Activated CD4-positive, alpha-beta T cell treated with anti-CD3 and anti-CD28 coated beads for 36 hours (primary cell): ENCODE measurements around the gene NELFB. TPM values are rescaled to one million over a fixed set of nuclear protein-coding genes. Genes with fewer than 3 reads are reported as not detected.
"Not testable (repeated sequence)": the region's sequence is repeated elsewhere in the genome, so short reads cannot be mapped to it uniquely, and the experiment has no call there.

Experiments used
- ATAC-seq: fragments of 200-7000 bp; cut with Tn5 transposase; one replicate; pipeline ENCODE4 v1.10.0; 2021; ENCODE audit warnings: mild to moderate bottlenecking, moderate library complexity
- CTCF ChIA-PET: fragments of 350-600 bp; sonication (Branson Sonifier 250); formaldehyde crosslinking; loops from one replicate; lab custom pipeline; 2021; ENCODE audit warnings: antibody characterized with exemption; lab: Charles Lee
- POLR2A ChIA-PET: fragments of 350-600 bp; sonication (Branson Sonifier 250); formaldehyde crosslinking; loops from one replicate; lab custom pipeline; 2021; ENCODE audit warnings: antibody characterized with exemption, inconsistent platforms; lab: Charles Lee
- DNase-seq: peaks from one replicate; pipeline ENCODE4 v3.0.0-alpha.2; 2020
- H3K27ac Mint-ChIP-seq: one replicate; pipeline ENCODE4 v1.8.0; 2021; ENCODE audit warnings: mixed read lengths
- H3K27me3 Mint-ChIP-seq: one replicate; pipeline ENCODE4 v1.8.0; 2021; ENCODE audit warnings: mixed read lengths
- H3K36me3 Mint-ChIP-seq: one replicate; pipeline ENCODE4 v1.8.0; 2021; ENCODE audit warnings: low read depth, mixed read lengths
- H3K4me1 Mint-ChIP-seq: one replicate; pipeline ENCODE4 v1.8.0; 2021; ENCODE audit warnings: mixed read lengths
- H3K4me3 Mint-ChIP-seq: one replicate; pipeline ENCODE4 v1.8.0; 2021; ENCODE audit warnings: mild to moderate bottlenecking, moderate library complexity, mixed read lengths
- H3K9me3 Mint-ChIP-seq: one replicate; pipeline ENCODE4 v1.8.0; 2021; ENCODE audit warnings: low read depth, mixed read lengths
- intact Hi-C, 2 experiments: fragments of 100-400 bp; cut with DNase I in 1 of 2; cut with micrococcal nuclease in 1 of 2; formaldehyde crosslinking; loops; one replicate each; pipeline versions ENCODE4 v1.14.2 to v1.15.1; 2022 to 2024; cut with DNase I, micrococcal nuclease
- total RNA-seq, 2 experiments: library from RNA; stranded (reverse); gene quantifications; one replicate each; pipeline ENCODE4 v1.2.3, GENCODE V29; 2021

Gene NELFB
- total RNA-seq, 2 experiments from 2014 or later, result 41.4 to 54.1 TPM

DNA sequence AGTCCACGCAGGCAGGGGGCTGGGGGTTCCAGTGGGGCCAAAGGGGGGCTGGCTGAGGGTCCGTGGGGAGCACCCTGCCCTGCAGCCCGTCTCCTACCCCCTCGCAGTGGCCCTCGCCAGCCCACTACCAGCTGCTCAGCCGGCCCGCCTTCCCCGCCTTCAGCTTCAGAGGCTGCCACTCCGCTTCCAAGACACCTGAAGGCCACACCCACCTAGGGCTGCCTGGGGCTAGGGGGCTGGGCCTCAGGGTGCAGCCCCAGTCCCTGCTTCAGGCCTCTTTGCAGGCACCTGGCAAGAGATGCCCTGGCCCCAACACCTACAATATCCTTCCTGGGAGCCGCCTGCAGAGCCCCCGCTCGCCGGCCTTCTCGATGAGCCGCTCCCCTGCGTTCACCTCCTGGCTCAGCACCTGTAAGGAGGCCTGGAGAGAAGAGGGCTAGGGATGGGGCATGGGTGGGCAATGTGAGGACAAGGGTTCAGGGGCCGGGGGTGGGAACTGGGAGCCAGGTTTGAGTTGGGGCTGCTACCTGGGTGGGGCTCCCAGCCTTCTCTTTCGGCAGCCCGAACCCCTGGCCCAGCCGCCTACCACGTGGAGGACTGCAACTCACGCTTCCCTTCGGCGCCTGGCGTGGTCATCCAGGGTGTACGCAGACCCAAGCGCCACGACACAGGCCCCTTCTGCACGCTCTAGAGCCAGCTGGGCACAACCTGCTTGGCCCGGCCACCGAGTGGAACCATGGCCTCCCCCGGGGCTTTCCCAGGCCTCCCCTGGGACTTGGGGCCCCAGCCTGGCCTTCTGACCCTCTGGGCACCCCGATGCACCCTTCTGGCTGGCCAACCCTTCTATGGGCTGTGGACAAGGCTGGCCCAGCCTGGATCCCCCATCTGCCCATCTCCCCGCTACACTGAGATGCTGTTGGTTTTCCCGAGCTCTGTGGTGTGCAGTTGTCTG lies 2.3 kb upstream of the NELFB start:
- POLR2A ChIA-PET, result interaction anchor here (0.6 to 3.2 kb wide), 3 partner anchors 9 to 437 kb away, joined by 4 to 31 read pairs (median 13); partner anchors contain the start of gene TUBB4B
- H3K27ac Mint-ChIP-seq, result no peak overlapping the region

DNA sequence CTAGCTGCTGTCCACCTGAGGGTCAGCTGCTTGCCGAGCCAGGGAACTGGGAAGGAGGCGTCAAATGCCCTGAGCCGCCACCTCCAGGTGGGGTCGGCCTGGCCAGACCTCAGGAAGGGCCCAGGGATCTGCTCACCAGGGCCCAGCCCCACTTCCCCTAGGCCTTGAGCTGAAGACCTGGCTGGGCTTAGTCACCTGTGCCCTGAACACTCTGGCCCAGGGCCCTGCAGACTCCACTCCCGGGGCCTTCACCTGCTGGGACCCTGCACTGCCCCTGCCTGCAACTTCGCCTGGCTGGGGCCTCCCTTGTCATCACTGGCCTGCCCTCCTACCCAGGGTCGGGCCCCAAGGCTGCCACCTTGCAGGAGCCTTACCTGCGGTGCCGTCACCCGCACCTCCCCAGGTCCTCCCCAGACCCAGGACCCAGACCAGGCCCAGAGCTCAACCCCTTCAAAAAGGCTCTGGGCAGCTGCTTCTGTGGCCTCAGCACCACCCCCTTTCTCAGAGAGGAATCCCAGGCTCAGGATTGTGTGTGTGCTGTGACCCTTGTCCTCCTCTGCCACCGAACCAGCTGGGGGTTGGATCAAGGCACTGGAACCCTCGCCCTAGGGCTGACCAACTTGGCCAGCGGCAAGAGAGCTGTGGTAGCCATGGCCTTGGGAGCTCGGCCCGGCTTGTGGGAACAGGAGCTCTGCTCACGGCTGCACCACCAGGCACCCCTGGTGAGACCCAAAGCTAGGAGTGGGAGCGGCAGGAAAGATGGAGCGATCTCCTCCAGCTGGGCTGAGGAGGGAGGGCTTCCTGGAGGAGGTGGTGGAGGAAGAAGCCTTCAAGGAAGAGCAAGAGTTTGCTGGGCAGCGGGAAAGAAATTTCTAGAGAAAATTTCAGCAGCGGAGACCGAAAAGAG lies 1.2 kb upstream of the NELFB start:
- POLR2A ChIA-PET, result interaction anchor here (1.2 to 3.2 kb wide), 4 partner anchors 10 to 50 kb away, joined by 3 to 31 read pairs (median 9); partner anchors contain the start of gene TUBB4B
- peaks cover 18% of the 10 kb centered on the region for H3K4me1 Mint-ChIP-seq
- peak overlapping the region; percentile 47 for H3K27ac Mint-ChIP-seq
- DNase-seq, result no peak
- peak overlapping the region; percentile 87 for H3K4me3 Mint-ChIP-seq
- peaks cover 9% of the 10 kb centered on the region for H3K36me3 Mint-ChIP-seq
- CTCF ChIA-PET, result interaction anchor here (0.9 to 1.5 kb wide), 4 partner anchors 12 to 169 kb away, joined by 3 to 6 read pairs (median 5); partner anchors contain the start of genes EXD3, NOXA1 and TPRN
- intact Hi-C loops, result loop anchor here in 1 of 2 experiments (2.0 kb wide), 1 partner anchor 771 kb away; the partner anchor contains the start of gene SEC16A
- H3K9me3 Mint-ChIP-seq, result no peaks in the 10 kb centered on the region
- ATAC-seq, result no peak
- no peaks in the 10 kb centered on the region for H3K27me3 Mint-ChIP-seq

More for the DNA sequence above, 2.3 kb upstream of the NELFB start:
- intact Hi-C loops, result no loop called here
- ATAC-seq (no peak), DNase-seq (no peak)
- CTCF ChIA-PET, result no interaction called here
- Mint-ChIP-seq H3K4me1 (peaks cover 18% of the 10 kb centered on the region), H3K36me3 (peaks cover 9% of the 10 kb centered on the region), H3K4me3 (no peak overlapping the region), H3K27me3 (no peaks in the 10 kb centered on the region), H3K9me3 (no peaks in the 10 kb centered on the region)

DNA sequence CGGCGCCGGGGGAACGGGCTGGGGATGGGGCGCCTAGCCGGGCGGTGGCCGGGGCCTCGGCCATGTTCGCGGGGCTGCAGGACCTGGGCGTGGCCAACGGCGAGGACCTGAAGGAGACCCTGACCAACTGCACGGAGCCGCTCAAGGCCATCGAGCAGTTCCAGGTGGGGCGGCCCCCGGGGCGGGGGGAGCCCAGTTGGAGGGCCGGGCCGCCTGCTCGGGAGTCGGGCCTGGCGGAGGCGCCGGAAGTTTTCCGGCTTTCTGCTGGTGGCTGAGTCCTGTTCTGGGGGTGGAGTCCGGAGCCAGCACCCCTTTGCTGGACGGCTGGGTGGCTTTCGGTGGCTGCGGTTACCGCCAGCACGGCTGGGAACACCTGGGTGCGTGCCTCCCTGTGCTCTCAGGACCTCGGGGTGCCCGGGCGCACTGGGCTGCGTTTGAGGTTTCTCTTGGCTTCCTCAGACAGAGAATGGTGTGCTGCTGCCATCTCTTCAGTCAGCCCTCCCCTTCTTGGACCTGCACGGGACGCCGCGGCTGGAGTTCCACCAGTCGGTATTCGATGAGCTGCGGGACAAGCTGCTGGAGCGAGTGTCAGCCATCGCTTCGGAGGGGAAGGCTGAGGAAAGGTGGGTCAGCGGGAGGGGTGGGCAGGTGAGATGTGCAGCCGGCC lies 454 bp downstream of the NELFB start:
- intact Hi-C loops, result loop anchor here (1.0 to 2.0 kb wide), 11 partner anchors 14 to 773 kb away; partner anchors contain the start of genes TUBB4B (in 2 of the 2), ANAPC2 (in 1 of the 2), EXD3 (in 1 of the 2) and FBXW5 (in 1 of the 2)
- DNase-seq (peak; percentile 55), ATAC-seq (no peak)
- H3K27ac Mint-ChIP-seq, result peak overlapping the region; percentile 81
- CTCF ChIA-PET, result interaction anchor here (0.6 to 1.5 kb wide), 7 partner anchors 10 to 502 kb away, joined by 3 to 6 read pairs (median 3); partner anchors contain the start of gene TPRN
- peaks cover 9% of the 10 kb centered on the region for H3K36me3 Mint-ChIP-seq
- H3K27me3 Mint-ChIP-seq, result no peaks in the 10 kb centered on the region
- H3K4me3 Mint-ChIP-seq, result peak overlapping the region; percentile 87
- no peaks in the 10 kb centered on the region for H3K9me3 Mint-ChIP-seq
- POLR2A ChIA-PET, result interaction anchor here (0.7 to 3.2 kb wide), 6 partner anchors 12 to 51 kb away, joined by 3 to 31 read pairs (median 5); partner anchors contain the start of gene TUBB4B
- H3K4me1 Mint-ChIP-seq, result peaks cover 18% of the 10 kb centered on the region

DNA sequence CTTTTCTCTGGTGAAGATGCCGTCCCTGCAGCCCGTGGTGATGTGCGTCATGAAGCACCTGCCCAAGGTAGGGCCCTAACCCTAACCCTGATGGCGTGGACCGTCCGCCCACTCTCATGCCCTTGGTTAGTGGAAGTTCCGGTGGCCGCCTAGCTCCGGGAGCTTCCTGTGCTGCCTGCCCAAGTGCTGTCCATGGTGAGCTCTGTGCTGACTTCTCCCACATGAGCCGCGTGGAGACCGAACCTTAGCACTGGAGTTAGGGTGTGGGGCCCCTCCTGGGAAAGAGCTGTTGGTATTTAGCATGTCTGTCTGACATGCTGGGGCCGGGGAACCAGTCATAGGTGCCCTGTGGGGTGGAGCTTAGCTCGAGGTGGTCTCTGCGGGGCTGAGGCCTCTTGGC lies 1.2 kb downstream of the NELFB start:
- Mint-ChIP-seq H3K27ac (no peak overlapping the region), H3K9me3 (no peaks in the 10 kb centered on the region), H3K36me3 (peaks cover 9% of the 10 kb centered on the region), H3K4me3 (peak overlapping the region; percentile 87), H3K27me3 (no peaks in the 10 kb centered on the region), H3K4me1 (peaks cover 18% of the 10 kb centered on the region)
- POLR2A ChIA-PET, result interaction anchor here (0.7 to 1.6 kb wide), 2 partner anchors 14 to 16 kb away, joined by 3 to 5 read pairs; partner anchors contain the start of gene TUBB4B
- DNase-seq (no peak), ATAC-seq (no peak)
- intact Hi-C loops, result no loop called here
- CTCF ChIA-PET, result interaction anchor here (0.5 to 1.4 kb wide), 8 partner anchors 9 to 489 kb away, joined by 3 to 5 read pairs (median 3); no protein-coding TSS in a partner anchor

DNA sequence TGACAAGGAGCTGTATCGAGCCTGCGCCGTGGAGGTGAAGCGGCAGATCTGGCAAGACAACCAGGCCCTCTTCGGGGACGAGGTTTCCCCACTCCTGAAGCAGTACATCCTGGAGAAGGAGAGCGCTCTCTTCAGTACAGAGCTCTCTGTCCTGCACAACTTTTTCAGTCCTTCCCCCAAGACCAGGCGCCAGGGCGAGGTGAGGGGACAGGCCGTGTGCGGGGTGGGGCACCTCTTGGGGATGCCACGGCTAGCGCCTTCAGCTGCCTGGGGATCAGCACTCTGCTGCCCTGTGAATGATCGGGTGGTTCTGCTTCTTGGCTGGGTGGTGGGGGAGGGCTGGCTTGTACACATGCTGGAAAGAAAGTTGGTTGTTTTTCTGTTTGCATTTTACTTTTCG lies 1.7 kb downstream of the NELFB start:
- ATAC-seq (no peak), DNase-seq (no peak)
- peaks cover 18% of the 10 kb centered on the region for H3K4me1 Mint-ChIP-seq
- no peak overlapping the region for H3K27ac Mint-ChIP-seq
- H3K4me3 Mint-ChIP-seq, result peak overlapping the region; percentile 87
- ChIA-PET CTCF (interaction anchor here (0.6 to 1.4 kb wide), 4 partner anchors 9 to 403 kb away, joined by 3 to 5 read pairs (median 4); no protein-coding TSS in a partner anchor), POLR2A (interaction anchor here (1.6 kb wide), 1 partner anchor 16 kb away, joined by 5 read pairs; the partner anchor contains the start of gene TUBB4B)
- H3K27me3 Mint-ChIP-seq, result no peaks in the 10 kb centered on the region
- H3K9me3 Mint-ChIP-seq, result no peaks in the 10 kb centered on the region
- H3K36me3 Mint-ChIP-seq, result peaks cover 12% of the 10 kb centered on the region
- intact Hi-C loops, result no loop called here

DNA sequence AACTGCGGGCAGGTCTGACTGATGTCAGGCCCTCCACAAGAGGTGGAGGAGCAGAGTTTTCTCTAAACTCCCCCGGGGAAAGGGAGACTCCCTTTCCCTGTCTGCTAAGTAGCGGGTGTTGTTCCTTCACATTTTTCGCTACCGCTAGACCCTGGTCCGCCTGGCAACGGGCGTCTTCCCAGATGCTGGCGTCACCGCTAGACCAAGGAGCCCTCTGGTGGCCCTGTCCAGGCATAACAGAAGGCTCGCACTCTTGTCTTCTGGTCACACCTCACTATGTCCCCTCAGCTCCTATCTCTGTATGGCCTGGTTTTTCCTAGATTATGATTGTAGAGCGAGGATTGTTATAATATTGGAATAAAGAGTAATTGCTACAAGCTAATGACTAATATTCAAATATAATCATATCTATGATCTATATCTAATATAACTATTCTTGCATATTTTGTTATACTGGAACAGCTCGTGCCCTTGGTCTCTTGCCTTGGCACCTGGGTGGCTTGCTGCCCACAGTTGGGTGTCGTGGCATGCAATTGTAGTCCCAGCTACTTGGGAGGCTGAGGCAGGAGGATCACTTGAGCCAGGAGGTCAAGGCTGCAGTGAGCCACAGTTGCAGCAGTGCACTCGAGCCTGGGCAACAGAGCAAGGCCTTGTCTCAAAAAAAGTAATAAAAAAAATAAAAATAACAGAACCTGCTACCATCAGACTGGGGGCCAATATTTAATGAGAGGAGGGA lies 7.2 kb downstream of the NELFB start:
- intact Hi-C loops, H3K27ac Mint-ChIP-seq, H3K4me1 Mint-ChIP-seq, DNase-seq, H3K4me3 Mint-ChIP-seq, POLR2A ChIA-PET, ATAC-seq, H3K27me3 Mint-ChIP-seq, H3K9me3 Mint-ChIP-seq: not testable (repeated sequence)
- H3K36me3 Mint-ChIP-seq, result peaks cover 16% of the 10 kb centered on the region
- CTCF ChIA-PET, result interaction anchor here (0.6 to 1.3 kb wide), 2 partner anchors 26 to 343 kb away, joined by 3 to 6 read pairs; no protein-coding TSS in a partner anchor

DNA sequence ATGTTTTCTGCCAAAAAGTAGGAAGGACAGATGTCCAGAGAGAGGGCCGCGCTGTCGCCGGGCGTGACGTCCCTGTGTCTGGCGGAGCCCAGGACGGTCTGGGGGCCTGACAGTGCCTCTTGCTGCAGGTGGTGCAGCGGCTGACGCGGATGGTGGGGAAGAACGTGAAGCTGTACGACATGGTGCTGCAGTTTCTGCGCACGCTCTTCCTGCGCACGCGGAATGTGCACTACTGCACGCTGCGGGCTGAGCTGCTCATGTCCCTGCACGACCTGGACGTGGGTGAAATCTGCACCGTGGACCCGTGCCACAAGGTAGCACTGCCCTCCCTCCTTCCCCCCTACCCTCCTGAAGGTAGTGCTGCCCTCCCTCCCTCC lies 7.8 kb downstream of the NELFB start:
- Mint-ChIP-seq H3K9me3 (no peaks in the 10 kb centered on the region), H3K27me3 (no peaks in the 10 kb centered on the region), H3K4me1 (no peaks in the 10 kb centered on the region), H3K36me3 (peaks cover 21% of the 10 kb centered on the region), H3K4me3 (no peak overlapping the region), H3K27ac (no peak overlapping the region)
- DNase-seq (no peak), ATAC-seq (no peak)
- ChIA-PET CTCF (no interaction called here), POLR2A (no interaction called here)
- intact Hi-C loops, result no loop called here

DNA sequence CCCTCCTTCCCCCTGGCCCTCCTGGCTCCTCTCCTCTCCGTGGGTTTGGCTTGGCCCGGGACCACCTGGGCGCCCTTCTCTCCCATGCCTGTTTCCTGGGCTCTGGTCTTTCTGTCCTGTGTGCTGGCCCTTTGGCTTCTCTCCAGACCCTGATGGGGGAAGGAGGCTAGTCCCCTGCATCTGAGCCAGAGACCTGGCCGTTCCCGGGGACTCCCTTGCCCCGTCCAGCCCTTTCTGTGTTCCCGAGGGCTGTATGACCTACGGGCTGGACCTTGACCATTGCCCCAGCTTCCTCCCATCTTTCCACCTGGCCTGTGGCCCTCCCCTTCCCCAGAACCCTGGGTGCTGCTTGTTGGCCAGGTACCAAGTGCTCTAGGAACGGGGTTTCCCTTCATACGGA lies 8.4 kb downstream of the NELFB start:
- ChIA-PET CTCF (interaction anchor here (0.7 kb wide), 1 partner anchor 23 kb away, joined by 3 read pairs; no protein-coding TSS in a partner anchor), POLR2A (no interaction called here)
- Mint-ChIP-seq H3K4me1 (no peaks in the 10 kb centered on the region), H3K36me3 (peaks cover 24% of the 10 kb centered on the region), H3K27ac (no peak overlapping the region), H3K27me3 (no peaks in the 10 kb centered on the region), H3K4me3 (no peak overlapping the region), H3K9me3 (no peaks in the 10 kb centered on the region)
- intact Hi-C loops, result no loop called here
- no peak for ATAC-seq
- DNase-seq, result no peak

DNA sequence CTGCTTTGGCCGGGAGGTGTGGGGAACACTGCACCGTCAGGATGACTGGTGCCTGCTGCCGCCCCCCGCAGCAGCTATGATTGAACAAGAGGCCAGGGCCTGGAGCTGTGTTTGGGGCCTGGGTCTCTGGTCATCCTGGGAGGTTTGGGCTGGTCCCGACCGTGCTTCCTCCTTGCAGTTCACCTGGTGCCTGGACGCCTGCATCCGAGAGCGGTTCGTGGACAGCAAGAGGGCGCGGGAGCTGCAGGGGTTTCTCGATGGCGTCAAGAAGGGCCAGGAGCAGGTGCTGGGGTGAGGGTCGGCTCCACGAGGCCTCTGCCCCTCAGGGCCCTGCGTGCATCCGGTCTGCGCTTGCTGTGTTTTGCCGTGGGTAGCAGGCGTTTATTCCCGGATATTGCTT lies 8.9 kb downstream of the NELFB start:
- DNase-seq (no peak), ATAC-seq (no peak)
- intact Hi-C loops, result no loop called here
- POLR2A ChIA-PET, result no interaction called here
- Mint-ChIP-seq H3K9me3 (no peaks in the 10 kb centered on the region), H3K27me3 (no peaks in the 10 kb centered on the region), H3K4me3 (no peak overlapping the region), H3K36me3 (peaks cover 29% of the 10 kb centered on the region), H3K27ac (no peak overlapping the region), H3K4me1 (no peaks in the 10 kb centered on the region)
- CTCF ChIA-PET, result no interaction called here
